ENCODE results near the gene PRKACB. TPM values are rescaled to one million over a fixed set of nuclear protein-coding genes. Genes with fewer than 3 reads are reported as not detected.

Gene PRKACB
- 28.0 and 30.8 TPM in 2 replicates for total RNA-seq (2014; rRNA removed; shearing (Covaris generic))
- polyA plus RNA-seq (2016; fragmentation: Nextera tagmentation; extraction: Ambion mirVana): 13.1 and 14.6 TPM in 2 replicates
- long read RNA-seq, full-length matches to known transcripts: 3 of 8 reads
- long read RNA-seq, partial matches to known transcripts: 2 of 8 reads
- long read RNA-seq, other reads (novel, unspliced or antisense): 3 of 8 reads

GRCh38 chr1:84143796-84144565 lies at the start of gene PRKACB:
TSS of gene PRKACB (plus strand) at chr1:84144271. CDS start at chr1:84144362, 91 bp downstream.
- Histone ChIP-seq H3K4me3 (no peak within 1 kb of the TSS), H3K4me1 (ENCODE audit: insufficient read depth) (peaks cover 9% of the 10 kb centered on the region; the same call in 1 of the 2 replicates), H3F3A (replicated peaks; ENCODE audit: low read depth) (no peaks in the 10 kb centered on the region), H3K36me3 (ENCODE audit: insufficient read depth) (no peaks in the 10 kb centered on the region), H2AFZ (no peak within 1 kb of the TSS), H3K4me2 (no peak within 1 kb of the TSS), H3K27me3 (ENCODE audit: insufficient read depth) (no peaks in the 10 kb centered on the region), H3K9me2 (ENCODE audit: insufficient read depth) (no peaks in the 10 kb centered on the region), H3K27ac (ENCODE audit: low read depth) (no peak within 1 kb of the TSS), H4K20me1 (replicated peaks; ENCODE audit: insufficient read depth) (no peaks in the 10 kb centered on the region), H3K79me2 (replicated peaks; ENCODE audit: insufficient read depth) (no peaks in the 10 kb centered on the region)
- Mint-ChIP-seq H3K4me3 (no peak within 1 kb of the TSS), H3K4me1 (peaks cover 4% of the 10 kb centered on the region), H3K27me3 (ENCODE audit: insufficient read depth, low read depth, poor library complexity) (no peaks in the 10 kb centered on the region), H3K36me3 (ENCODE audit: low read depth) (no peaks in the 10 kb centered on the region), H3K27ac (0 out of 2 replicates have a peak within 1 kb of the TSS, but pooled peaks have one; percentile 32), H3K9me3 (0 out of 3 replicates have a peak, but pooled peaks cover under 1% of the 10 kb centered on the region)
- ATAC-seq (no peak), DNase-seq (ENCODE audit: low spot score) (no peak)
- TF ChIP-seq CTCF (conservative IDR thresholded peaks at IDR 0.05; ENCODE audit: low read depth in 2 of 2): no peak
- no peak for TF ChIP-seq CREB1 (CRISPR knock-in tag; IDR thresholded peaks at IDR 0.05; ENCODE audit: low read depth)
- TF ChIP-seq ZNF331 (CRISPR knock-in tag; IDR thresholded peaks at IDR 0.05; ENCODE audit: low read depth): no peak
- no peak for TF ChIP-seq REST (IDR thresholded peaks at IDR 0.05; ENCODE audit: unreplicated experiment)
- no peak for TF ChIP-seq ETS1 (IDR thresholded peaks at IDR 0.05)
- TF ChIP-seq JUNB (IDR thresholded peaks at IDR 0.05; ENCODE audit: unreplicated experiment): no peak
- no peak for TF ChIP-seq NANOG (IDR thresholded peaks at IDR 0.05; ENCODE audit: borderline replicate concordance)
- TF ChIP-seq EZH2 (IDR thresholded peaks at IDR 0.05; ENCODE audit: low read depth, unreplicated experiment): no peak
- TF ChIP-seq EZH2phosphoT487 (IDR thresholded peaks at IDR 0.05; ENCODE audit: unreplicated experiment): no peak
- no peak for TF ChIP-seq POLR2AphosphoS5 (IDR thresholded peaks at IDR 0.05; ENCODE audit: low read depth)
- no peak for TF ChIP-seq STAT1 (IDR thresholded peaks at IDR 0.05; ENCODE audit: unreplicated experiment)
- no peak for TF ChIP-seq ZNF462 (CRISPR knock-in tag; IDR thresholded peaks at IDR 0.05)
- TF ChIP-seq ZNF114 (CRISPR knock-in tag; IDR thresholded peaks at IDR 0.05): no peak

Data from GM23338 (cell line).